IMR-90 (cell line): Measurements from ENCODE around the gene NKAIN2.

ENCODE experiments used
- BHLHE40 ChIP-seq: fragments of 150-350 bp; IDR thresholded peaks from 2 replicates; pipeline ENCODE4 v1.6.1; 2016; ENCODE audit warnings: mild to moderate bottlenecking, low read depth, low read length
- CEBPB ChIP-seq: IDR thresholded peaks from 2 replicates; pipeline ENCODE4 v1.6.1; 2012; ENCODE audit warnings: low read depth, low read length, improper control_type of control experiment
- CHD1 ChIP-seq: IDR thresholded peaks from 2 replicates; pipeline ENCODE4 v1.6.1; 2012; ENCODE audit warnings: low read depth, low read length, improper control_type of control experiment
- MAFK ChIP-seq: IDR thresholded peaks from 2 replicates; pipeline ENCODE4 v1.6.1; 2012; ENCODE audit warnings: low read depth, low read length, improper control_type of control experiment
- MAZ ChIP-seq: IDR thresholded peaks from 2 replicates; pipeline ENCODE4 v1.6.1; 2012; ENCODE audit warnings: low read depth, mild to moderate bottlenecking, low read length, improper control_type of control experiment, moderate library complexity, borderline replicate concordance
- MXI1 ChIP-seq: IDR thresholded peaks from 2 replicates; pipeline ENCODE4 v1.6.1; 2012; ENCODE audit warnings: low read depth, mild to moderate bottlenecking, low read length, moderate library complexity, borderline replicate concordance
- NFE2L2 ChIP-seq: fragments of 150-350 bp; IDR thresholded peaks from 2 replicates; pipeline ENCODE4 v1.6.1; 2016; ENCODE audit warnings: low read depth, mild to moderate bottlenecking, low read length
- POLR2A ChIP-seq: IDR thresholded peaks from 2 replicates; pipeline ENCODE4 v1.6.1; 2012; ENCODE audit warnings: mild to moderate bottlenecking, low read depth, low read length
- RAD21 ChIP-seq: IDR thresholded peaks from 2 replicates; pipeline ENCODE4 v1.6.1; 2012; ENCODE audit warnings: low read length, improper control_type of control experiment
- TF ChIP-seq, protein P1 (sequence below): conservative IDR thresholded peaks from 2 replicates; pipeline ENCODE4 v1.5.1; 2012; ENCODE audit warnings: mild to moderate bottlenecking, low read depth, low read length, improper control_type of control experiment
- TF ChIP-seq, protein P2 (sequence below): fragments of 150-350 bp; IDR thresholded peaks from 2 replicates; pipeline ENCODE4 v1.6.1; 2017; ENCODE audit warnings: mild to moderate bottlenecking, antibody characterized with exemption, low read length, low read depth

GRCh38 chr6:124475176-124475575 is 671.5 kb downstream of the NKAIN2 start:
- TF ChIP-seq, protein P1, sequence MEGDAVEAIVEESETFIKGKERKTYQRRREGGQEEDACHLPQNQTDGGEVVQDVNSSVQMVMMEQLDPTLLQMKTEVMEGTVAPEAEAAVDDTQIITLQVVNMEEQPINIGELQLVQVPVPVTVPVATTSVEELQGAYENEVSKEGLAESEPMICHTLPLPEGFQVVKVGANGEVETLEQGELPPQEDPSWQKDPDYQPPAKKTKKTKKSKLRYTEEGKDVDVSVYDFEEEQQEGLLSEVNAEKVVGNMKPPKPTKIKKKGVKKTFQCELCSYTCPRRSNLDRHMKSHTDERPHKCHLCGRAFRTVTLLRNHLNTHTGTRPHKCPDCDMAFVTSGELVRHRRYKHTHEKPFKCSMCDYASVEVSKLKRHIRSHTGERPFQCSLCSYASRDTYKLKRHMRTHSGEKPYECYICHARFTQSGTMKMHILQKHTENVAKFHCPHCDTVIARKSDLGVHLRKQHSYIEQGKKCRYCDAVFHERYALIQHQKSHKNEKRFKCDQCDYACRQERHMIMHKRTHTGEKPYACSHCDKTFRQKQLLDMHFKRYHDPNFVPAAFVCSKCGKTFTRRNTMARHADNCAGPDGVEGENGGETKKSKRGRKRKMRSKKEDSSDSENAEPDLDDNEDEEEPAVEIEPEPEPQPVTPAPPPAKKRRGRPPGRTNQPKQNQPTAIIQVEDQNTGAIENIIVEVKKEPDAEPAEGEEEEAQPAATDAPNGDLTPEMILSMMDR, result no peak
- TF ChIP-seq, protein P2, sequence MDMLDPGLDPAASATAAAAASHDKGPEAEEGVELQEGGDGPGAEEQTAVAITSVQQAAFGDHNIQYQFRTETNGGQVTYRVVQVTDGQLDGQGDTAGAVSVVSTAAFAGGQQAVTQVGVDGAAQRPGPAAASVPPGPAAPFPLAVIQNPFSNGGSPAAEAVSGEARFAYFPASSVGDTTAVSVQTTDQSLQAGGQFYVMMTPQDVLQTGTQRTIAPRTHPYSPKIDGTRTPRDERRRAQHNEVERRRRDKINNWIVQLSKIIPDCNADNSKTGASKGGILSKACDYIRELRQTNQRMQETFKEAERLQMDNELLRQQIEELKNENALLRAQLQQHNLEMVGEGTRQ, result no peak
- TF ChIP-seq NFE2L2, result no peak
- no peak for TF ChIP-seq MAZ
- no peak for TF ChIP-seq POLR2A
- TF ChIP-seq MXI1, result no peak
- no peak for TF ChIP-seq CEBPB
- TF ChIP-seq RAD21, result no peak
- TF ChIP-seq MAFK, result no peak
- no peak for TF ChIP-seq CHD1
- TF ChIP-seq BHLHE40, result no peak
